Left colon (tissue), 2 donors: Measurements from ENCODE around the gene MAP4K4. TPM values are rescaled to one million over a fixed set of nuclear protein-coding genes. Genes with fewer than 3 reads are reported as not detected.
A peak's percentile ranks its signal among the peaks of the same experiment; 100 is the strongest.

Experiments used
- ATAC-seq: fragments of 200-7000 bp; cut with Tn5 transposase; one replicate; pipeline ENCODE4 v1.9.1; 2020; ENCODE audit warnings: mild to moderate bottlenecking, moderate library complexity
- DNase-seq, 2 donors: peaks; one replicate each; pipeline ENCODE4 v3.0.0-alpha.2; 2020
- intact Hi-C, 2 donors: fragments of 100-400 bp; cut with DNase I in 1 of 2; cut with micrococcal nuclease in 1 of 2; formaldehyde crosslinking; loops; one replicate each; pipeline versions ENCODE4 v1.11.2 to v1.14.0; 2022; cut with DNase I, micrococcal nuclease
- total RNA-seq, 2 donors: library from RNA; stranded (reverse); fragmentation: NEBNext Ultra II Directional; extraction: Animal tissue kit (Norgen Biotek cat#: 25700); gene quantifications; one replicate each; pipeline ENCODE4 v1.2.1, GENCODE V29; 2021
- donor health status: DM: no; HTN: no; CAD: no.
- donor health status: DM: yes; HTN: yes; CAD: no.

Gene MAP4K4
- total RNA-seq, 2 donors from 2014 or later: 24.9 to 37.5 TPM

GRCh38 chr2:101820519-101820918, 123.0 kb downstream of the MAP4K4 start:
- intact Hi-C loops: loop anchor here in 1 of 2 donors (5.0 kb wide), 1 partner anchor 123 kb away; the partner anchor contains the start of gene MAP4K4
- no peak for ATAC-seq
- no peak for DNase-seq

- intact Hi-C loops: loop anchor here in 1 of 2 donors (5.0 kb wide), 1 partner anchor 124 kb away; the partner anchor contains the start of gene MAP4K4
- no peak for DNase-seq
- no peak for ATAC-seq
These were observed 123.7 kb downstream of the MAP4K4 start for GRCh38 chr2:101821059-101821805.

GRCh38 chr2:101821828-101822458, 124.4 kb downstream of the MAP4K4 start:
- ATAC-seq (peak; percentile 74), DNase-seq (no peak)
- intact Hi-C loops: loop anchor here in 1 of 2 donors (5.0 kb wide), 1 partner anchor 125 kb away; the partner anchor contains the start of gene MAP4K4

DNA sequence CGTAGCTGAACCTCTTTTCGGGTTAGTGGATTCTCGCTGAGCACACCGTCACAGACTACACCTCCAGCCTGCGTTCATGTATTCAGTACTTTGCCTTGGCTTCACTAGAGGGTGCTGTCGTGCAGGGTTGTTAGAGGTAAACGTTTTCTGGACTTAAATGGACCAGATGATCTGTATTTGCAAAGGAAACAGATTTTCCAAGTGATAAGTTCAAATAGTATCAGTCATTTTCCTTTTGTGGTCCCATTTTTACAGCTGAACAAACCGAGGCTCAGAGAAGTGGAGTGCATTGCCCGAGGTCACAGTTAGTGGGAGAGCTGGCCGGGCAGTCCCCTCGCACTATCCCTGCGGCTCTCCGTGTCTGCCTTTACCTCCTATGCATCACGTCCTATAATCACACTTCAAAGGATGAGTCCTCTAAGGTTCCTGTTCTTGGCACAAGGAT, 125.9 kb downstream of the MAP4K4 start:
- intact Hi-C loops: loop anchor here in 1 of 2 donors (5.0 kb wide), 1 partner anchor 126 kb away; the partner anchor contains the start of gene MAP4K4
- DNase-seq (peak; percentile 51 to 79), ATAC-seq (peak; percentile 84)

DNA sequence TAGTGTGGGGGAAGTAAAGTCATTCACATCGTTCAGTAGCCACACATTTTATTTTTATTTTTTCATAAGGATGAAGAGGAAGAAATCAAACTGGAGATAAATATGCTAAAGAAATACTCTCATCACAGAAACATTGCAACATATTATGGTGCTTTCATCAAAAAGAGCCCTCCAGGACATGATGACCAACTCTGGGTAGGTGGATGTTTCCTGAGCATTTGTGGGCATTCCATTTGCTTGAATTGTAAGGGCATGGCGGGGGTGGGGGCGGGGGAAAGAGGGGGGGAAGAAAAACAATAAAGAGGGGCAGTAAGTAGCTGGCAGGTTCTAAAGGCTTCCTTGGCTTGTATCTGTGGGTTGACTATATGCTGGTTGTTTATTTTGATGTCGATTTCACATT, 126.4 kb downstream of the MAP4K4 start:
- DNase-seq (no peak), ATAC-seq (no peak)
- intact Hi-C loops: loop anchor here in 1 of 2 donors (5.0 kb wide), 1 partner anchor 127 kb away; the partner anchor contains the start of gene MAP4K4

GRCh38 chr2:101826716-101827115, 129.2 kb downstream of the MAP4K4 start:
- no peak for DNase-seq
- no peak for ATAC-seq
- intact Hi-C loops: no loop called here

GRCh38 chr2:101827246-101827645, 129.7 kb downstream of the MAP4K4 start:
- ATAC-seq: no peak
- intact Hi-C loops: no loop called here
- no peak for DNase-seq

- no peak for ATAC-seq
These were observed 130.8 kb downstream of the MAP4K4 start for GRCh38 chr2:101828257-101828656.

GRCh38 chr2:101828673-101829334, 131.3 kb downstream of the MAP4K4 start:
- intact Hi-C loops: no loop called here
- DNase-seq (no peak), ATAC-seq (no peak)

More at GRCh38 chr2:101828257-101828656, 130.8 kb downstream of the MAP4K4 start:
- no peak for DNase-seq
- intact Hi-C loops: no loop called here

DNA sequence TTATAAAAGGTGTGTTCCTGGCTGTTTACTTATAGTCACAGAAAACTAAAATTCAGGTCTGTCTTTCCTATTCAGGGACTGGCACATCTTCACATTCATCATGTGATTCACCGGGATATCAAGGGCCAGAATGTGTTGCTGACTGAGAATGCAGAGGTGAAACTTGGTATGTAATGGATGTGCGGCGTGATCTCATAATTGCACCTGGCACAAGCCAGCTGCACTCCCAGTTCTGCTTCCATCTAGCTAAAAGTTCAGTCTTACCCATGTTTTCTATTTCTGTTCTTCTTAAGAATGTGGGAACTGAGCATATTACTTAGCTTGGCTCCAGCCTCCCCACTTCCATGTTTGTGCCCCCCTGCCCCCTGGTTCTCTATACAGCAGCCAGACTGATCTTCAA, 131.9 kb downstream of the MAP4K4 start:
- ATAC-seq (no peak), DNase-seq (no peak)
- intact Hi-C loops: no loop called here

DNA sequence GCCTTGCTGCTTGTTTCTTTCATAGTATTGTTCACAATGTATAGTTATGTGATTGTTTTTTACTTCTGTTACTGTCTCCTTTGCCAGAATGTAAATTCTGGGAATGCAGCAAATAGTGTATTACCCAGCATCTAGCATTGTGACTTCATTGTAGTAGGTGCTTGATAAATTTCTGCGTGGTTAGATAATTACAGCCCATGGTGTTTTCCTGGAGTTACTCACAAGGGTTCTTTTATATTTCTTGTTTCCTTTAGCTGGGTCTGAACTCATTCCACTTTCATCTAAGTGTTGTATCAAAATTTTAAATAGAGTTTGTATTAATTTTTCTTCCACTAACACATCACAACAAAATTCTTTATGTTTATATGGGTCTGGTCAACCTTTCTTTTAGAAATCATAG, 132.6 kb downstream of the MAP4K4 start:
- ATAC-seq (no peak), DNase-seq (no peak)
- intact Hi-C loops: loop anchor here in 1 of 2 donors (5.0 to 10.0 kb wide), 3 partner anchors 315 to 485 kb away; no protein-coding TSS in a partner anchor

- no peak for ATAC-seq
These were observed 133.0 kb downstream of the MAP4K4 start for GRCh38 chr2:101830555-101830954.

GRCh38 chr2:101831351-101831865, 133.9 kb downstream of the MAP4K4 start:
- peak; percentile 55 to 75 for DNase-seq
- intact Hi-C loops: loop anchor here in 1 of 2 donors (5.0 to 10.0 kb wide), 3 partner anchors 317 to 487 kb away; no protein-coding TSS in a partner anchor
- ATAC-seq: peak; percentile 88

More at GRCh38 chr2:101830555-101830954, 133.0 kb downstream of the MAP4K4 start:
- no peak for DNase-seq
- intact Hi-C loops: loop anchor here in 1 of 2 donors (5.0 to 10.0 kb wide), 3 partner anchors 316 to 486 kb away; no protein-coding TSS in a partner anchor

DNA sequence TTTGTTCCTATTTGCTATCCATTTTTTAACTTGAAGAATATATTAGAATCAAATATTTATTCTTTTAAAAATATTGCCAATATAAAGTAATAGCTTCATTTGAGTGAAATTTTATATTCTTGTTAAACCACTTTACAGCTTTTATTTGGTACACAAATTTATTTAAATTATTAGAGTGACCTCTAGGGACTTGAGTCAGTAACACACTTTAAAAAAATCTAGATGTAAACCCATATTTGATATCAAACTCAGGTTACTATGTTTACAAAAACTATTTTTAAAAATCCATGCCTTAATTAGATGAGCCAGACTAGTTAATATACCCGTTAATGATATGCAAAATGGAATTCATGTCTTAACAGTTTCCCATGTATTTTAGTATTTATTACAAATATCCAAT, 134.6 kb downstream of the MAP4K4 start:
- intact Hi-C loops: loop anchor here in 1 of 2 donors (5.0 to 10.0 kb wide), 3 partner anchors 317 to 487 kb away; no protein-coding TSS in a partner anchor
- ATAC-seq (no peak), DNase-seq (no peak)

- DNase-seq (no peak), ATAC-seq (no peak)
- intact Hi-C loops: loop anchor here in 1 of 2 donors (5.0 to 10.0 kb wide), 3 partner anchors 319 to 489 kb away; no protein-coding TSS in a partner anchor
These were observed 136.5 kb downstream of the MAP4K4 start for GRCh38 chr2:101833890-101834523.

GRCh38 chr2:101837354-101837753, 139.8 kb downstream of the MAP4K4 start:
- ATAC-seq: no peak

DNA sequence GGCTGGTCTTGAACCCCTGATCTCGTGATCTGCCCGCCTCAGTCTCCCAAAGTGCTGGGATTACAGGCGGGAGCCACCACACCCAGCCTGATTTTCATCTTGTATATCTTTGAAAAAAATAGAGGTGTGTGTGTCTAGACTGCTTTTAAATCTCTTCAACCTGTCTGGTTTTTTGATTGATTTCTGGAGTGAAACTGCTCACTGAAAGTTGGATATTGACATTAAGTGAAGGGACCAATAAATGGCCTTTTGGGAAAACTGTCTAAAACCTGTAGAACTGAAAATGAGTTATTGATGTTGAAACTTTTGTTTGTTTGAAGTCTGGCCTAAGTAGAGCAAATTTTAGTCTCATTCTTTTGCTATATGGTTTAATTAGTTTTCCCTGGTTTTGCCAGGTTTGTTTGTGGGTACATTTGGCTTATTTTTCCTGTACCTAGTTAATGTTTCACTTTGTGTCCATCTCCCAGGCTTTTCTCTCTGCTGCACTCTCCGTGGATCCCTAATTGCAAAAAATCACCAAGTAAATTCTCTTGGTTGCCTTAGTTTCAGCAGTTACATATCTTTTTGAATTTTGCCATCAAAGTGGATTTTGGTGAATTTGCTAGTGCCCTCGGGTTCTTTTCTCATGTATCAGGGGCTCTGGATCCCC, 144.3 kb downstream of the MAP4K4 start:
- intact Hi-C loops: no loop called here
- no peak for ATAC-seq
- no peak for DNase-seq

More at GRCh38 chr2:101837354-101837753, 139.8 kb downstream of the MAP4K4 start:
- intact Hi-C loops: loop anchor here in 1 of 2 donors (10.0 kb wide), 2 partner anchors 323 to 493 kb away; no protein-coding TSS in a partner anchor
- DNase-seq: no peak
